Measurements from ENCODE around the gene ZC3H7B.

DNA sequence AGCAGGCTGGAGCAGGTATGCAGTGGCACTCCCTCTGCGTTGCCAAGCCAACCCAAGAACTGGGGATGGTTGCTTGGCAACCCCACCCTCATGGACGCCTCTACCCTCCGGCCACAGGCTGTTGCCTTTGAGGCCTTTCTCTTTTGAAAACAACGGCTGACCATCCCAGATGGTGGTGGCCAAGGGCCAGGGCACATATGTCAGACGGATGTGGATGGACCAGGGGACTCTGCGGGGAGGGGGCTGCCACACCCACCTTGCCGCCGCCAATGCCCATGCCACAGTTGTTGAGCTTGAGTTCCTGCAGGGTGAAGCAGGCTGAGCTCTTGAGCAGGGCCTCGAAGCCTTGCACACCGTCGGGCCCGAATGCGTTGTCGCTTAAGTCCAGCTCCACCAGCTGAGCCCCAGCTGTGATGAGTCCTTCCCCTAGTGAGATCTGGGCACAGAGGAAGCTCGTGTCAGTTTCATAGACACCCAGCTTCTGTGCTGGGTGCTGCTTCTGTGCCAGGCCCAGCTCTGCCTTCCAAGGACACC lies 36.9 kb upstream of the ZC3H7B start:
- TF ChIP-seq, protein P1, sequence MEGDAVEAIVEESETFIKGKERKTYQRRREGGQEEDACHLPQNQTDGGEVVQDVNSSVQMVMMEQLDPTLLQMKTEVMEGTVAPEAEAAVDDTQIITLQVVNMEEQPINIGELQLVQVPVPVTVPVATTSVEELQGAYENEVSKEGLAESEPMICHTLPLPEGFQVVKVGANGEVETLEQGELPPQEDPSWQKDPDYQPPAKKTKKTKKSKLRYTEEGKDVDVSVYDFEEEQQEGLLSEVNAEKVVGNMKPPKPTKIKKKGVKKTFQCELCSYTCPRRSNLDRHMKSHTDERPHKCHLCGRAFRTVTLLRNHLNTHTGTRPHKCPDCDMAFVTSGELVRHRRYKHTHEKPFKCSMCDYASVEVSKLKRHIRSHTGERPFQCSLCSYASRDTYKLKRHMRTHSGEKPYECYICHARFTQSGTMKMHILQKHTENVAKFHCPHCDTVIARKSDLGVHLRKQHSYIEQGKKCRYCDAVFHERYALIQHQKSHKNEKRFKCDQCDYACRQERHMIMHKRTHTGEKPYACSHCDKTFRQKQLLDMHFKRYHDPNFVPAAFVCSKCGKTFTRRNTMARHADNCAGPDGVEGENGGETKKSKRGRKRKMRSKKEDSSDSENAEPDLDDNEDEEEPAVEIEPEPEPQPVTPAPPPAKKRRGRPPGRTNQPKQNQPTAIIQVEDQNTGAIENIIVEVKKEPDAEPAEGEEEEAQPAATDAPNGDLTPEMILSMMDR (optimal IDR thresholded peaks at IDR 0.05 in 1 of 3, IDR thresholded peaks at IDR 0.05 in 1 of 3, conservative IDR thresholded peaks at IDR 0.05 in 1 of 3; ENCODE audit: extremely low read depth in 1 of 3, insufficient read depth in 2 of 3, low read length in 3 of 3): no peak
- TF ChIP-seq EZH2 (IDR thresholded peaks at IDR 0.05; ENCODE audit: low read length): no peak

All from keratinocyte (primary cell).